SK-N-SH (cell line): ENCODE data around the gene TSPAN4.

ENCODE experiments used
- EP300 ChIP-seq, 2 experiments: IDR thresholded peaks; 2 replicates each; pipeline versions ENCODE4 v1.4.0 to v1.6.1; 2012; ENCODE audit warnings: borderline replicate concordance in 1 of 2, low read depth in 1 of 2, low read length in 1 of 2
- EZH2phosphoT487 ChIP-seq: fragments of 200-600 bp; sonication (generic); IDR thresholded peaks from 2 replicates; pipeline ENCODE4 v1.6.1; 2017; ENCODE audit warnings: low read depth, mixed run types, mild to moderate bottlenecking, antibody characterized with exemption, moderate library complexity, borderline replicate concordance
- MXI1 ChIP-seq: IDR thresholded peaks from 2 replicates; pipeline ENCODE4 v1.6.1; 2012; ENCODE audit warnings: mild to moderate bottlenecking, low read depth, low read length, improper control_type of control experiment
- POLR2AphosphoS5 ChIP-seq: IDR thresholded peaks from 2 replicates; pipeline ENCODE4 v1.6.1; 2012; ENCODE audit warnings: low read depth, low read length
- SMC3 ChIP-seq: IDR thresholded peaks from 2 replicates; pipeline ENCODE4 v1.6.1; 2012; ENCODE audit warnings: low read depth, low read length, improper control_type of control experiment
- TF ChIP-seq, protein P1 (sequence below): fragments of 200-600 bp; sonication (generic); IDR thresholded peaks from 2 replicates; pipeline ENCODE4 v1.6.1; 2017; ENCODE audit warnings: antibody characterized with exemption, mild to moderate bottlenecking, moderate library complexity
- TF ChIP-seq, protein P2 (sequence below): IDR thresholded peaks from 2 replicates; pipeline ENCODE4 v1.6.1; 2012; ENCODE audit warnings: mild to moderate bottlenecking, low read depth, low read length, moderate library complexity
- TF ChIP-seq, protein P3 (sequence below): IDR thresholded peaks from 2 replicates; pipeline ENCODE4 v1.4.0; 2012; ENCODE audit warnings: low read depth, borderline replicate concordance
- TF ChIP-seq, protein P4 (sequence below): fragments of 150-350 bp; IDR thresholded peaks from 2 replicates; pipeline ENCODE4 v1.6.1; 2016; ENCODE audit warnings: mild to moderate bottlenecking, low read depth, low read length
- TF ChIP-seq, protein P5 (sequence below): fragments of 150-350 bp; IDR thresholded peaks from 2 replicates; pipeline ENCODE4 v1.6.1; 2017; ENCODE audit warnings: antibody characterized with exemption, low read length, low read depth, borderline replicate concordance

DNA sequence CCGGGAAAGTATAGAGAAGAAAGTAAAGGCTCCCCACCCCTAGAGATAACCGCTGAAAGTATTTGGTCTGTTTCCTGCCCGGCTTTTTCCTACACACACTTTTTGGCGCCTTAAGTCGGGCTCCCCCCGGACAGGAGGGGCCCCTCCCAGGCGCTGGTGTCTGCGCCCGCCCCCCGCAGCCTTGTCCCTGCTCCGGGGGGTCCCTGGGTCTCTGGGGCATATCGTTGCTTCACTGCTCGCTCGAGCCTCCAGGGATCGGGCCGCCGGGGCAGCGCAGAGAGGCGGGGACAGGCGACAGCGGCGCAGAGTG lies 15.9 kb upstream of the TSPAN4 start:
- TF ChIP-seq, protein P1, sequence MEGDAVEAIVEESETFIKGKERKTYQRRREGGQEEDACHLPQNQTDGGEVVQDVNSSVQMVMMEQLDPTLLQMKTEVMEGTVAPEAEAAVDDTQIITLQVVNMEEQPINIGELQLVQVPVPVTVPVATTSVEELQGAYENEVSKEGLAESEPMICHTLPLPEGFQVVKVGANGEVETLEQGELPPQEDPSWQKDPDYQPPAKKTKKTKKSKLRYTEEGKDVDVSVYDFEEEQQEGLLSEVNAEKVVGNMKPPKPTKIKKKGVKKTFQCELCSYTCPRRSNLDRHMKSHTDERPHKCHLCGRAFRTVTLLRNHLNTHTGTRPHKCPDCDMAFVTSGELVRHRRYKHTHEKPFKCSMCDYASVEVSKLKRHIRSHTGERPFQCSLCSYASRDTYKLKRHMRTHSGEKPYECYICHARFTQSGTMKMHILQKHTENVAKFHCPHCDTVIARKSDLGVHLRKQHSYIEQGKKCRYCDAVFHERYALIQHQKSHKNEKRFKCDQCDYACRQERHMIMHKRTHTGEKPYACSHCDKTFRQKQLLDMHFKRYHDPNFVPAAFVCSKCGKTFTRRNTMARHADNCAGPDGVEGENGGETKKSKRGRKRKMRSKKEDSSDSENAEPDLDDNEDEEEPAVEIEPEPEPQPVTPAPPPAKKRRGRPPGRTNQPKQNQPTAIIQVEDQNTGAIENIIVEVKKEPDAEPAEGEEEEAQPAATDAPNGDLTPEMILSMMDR, result no peak
- TF ChIP-seq SMC3 (no peak), POLR2AphosphoS5 (no peak), MXI1 (no peak), EP300 (IDR thresholded peaks at IDR 0.05; ENCODE audit: borderline replicate concordance in 1 of 2, low read depth in 1 of 2, low read length in 1 of 2) (no peak), EZH2phosphoT487 (no peak)
- TF ChIP-seq, protein P2, sequence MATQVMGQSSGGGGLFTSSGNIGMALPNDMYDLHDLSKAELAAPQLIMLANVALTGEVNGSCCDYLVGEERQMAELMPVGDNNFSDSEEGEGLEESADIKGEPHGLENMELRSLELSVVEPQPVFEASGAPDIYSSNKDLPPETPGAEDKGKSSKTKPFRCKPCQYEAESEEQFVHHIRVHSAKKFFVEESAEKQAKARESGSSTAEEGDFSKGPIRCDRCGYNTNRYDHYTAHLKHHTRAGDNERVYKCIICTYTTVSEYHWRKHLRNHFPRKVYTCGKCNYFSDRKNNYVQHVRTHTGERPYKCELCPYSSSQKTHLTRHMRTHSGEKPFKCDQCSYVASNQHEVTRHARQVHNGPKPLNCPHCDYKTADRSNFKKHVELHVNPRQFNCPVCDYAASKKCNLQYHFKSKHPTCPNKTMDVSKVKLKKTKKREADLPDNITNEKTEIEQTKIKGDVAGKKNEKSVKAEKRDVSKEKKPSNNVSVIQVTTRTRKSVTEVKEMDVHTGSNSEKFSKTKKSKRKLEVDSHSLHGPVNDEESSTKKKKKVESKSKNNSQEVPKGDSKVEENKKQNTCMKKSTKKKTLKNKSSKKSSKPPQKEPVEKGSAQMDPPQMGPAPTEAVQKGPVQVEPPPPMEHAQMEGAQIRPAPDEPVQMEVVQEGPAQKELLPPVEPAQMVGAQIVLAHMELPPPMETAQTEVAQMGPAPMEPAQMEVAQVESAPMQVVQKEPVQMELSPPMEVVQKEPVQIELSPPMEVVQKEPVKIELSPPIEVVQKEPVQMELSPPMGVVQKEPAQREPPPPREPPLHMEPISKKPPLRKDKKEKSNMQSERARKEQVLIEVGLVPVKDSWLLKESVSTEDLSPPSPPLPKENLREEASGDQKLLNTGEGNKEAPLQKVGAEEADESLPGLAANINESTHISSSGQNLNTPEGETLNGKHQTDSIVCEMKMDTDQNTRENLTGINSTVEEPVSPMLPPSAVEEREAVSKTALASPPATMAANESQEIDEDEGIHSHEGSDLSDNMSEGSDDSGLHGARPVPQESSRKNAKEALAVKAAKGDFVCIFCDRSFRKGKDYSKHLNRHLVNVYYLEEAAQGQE, result no peak
- TF ChIP-seq, protein P3, sequence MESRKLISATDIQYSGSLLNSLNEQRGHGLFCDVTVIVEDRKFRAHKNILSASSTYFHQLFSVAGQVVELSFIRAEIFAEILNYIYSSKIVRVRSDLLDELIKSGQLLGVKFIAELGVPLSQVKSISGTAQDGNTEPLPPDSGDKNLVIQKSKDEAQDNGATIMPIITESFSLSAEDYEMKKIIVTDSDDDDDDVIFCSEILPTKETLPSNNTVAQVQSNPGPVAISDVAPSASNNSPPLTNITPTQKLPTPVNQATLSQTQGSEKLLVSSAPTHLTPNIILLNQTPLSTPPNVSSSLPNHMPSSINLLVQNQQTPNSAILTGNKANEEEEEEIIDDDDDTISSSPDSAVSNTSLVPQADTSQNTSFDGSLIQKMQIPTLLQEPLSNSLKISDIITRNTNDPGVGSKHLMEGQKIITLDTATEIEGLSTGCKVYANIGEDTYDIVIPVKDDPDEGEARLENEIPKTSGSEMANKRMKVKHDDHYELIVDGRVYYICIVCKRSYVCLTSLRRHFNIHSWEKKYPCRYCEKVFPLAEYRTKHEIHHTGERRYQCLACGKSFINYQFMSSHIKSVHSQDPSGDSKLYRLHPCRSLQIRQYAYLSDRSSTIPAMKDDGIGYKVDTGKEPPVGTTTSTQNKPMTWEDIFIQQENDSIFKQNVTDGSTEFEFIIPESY, result no peak
- TF ChIP-seq, protein P4, sequence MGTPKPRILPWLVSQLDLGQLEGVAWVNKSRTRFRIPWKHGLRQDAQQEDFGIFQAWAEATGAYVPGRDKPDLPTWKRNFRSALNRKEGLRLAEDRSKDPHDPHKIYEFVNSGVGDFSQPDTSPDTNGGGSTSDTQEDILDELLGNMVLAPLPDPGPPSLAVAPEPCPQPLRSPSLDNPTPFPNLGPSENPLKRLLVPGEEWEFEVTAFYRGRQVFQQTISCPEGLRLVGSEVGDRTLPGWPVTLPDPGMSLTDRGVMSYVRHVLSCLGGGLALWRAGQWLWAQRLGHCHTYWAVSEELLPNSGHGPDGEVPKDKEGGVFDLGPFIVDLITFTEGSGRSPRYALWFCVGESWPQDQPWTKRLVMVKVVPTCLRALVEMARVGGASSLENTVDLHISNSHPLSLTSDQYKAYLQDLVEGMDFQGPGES, result no peak
- TF ChIP-seq, protein P5, sequence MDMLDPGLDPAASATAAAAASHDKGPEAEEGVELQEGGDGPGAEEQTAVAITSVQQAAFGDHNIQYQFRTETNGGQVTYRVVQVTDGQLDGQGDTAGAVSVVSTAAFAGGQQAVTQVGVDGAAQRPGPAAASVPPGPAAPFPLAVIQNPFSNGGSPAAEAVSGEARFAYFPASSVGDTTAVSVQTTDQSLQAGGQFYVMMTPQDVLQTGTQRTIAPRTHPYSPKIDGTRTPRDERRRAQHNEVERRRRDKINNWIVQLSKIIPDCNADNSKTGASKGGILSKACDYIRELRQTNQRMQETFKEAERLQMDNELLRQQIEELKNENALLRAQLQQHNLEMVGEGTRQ, result no peak
